K562 (cell line): ENCODE data around the gene TMEM176B. TPM values are rescaled to one million over a fixed set of nuclear protein-coding genes. Genes with fewer than 3 reads are reported as not detected.

Source experiments
- ATAC-seq: fragments of 200-7000 bp; cut with Tn5 transposase; 3 replicates; pipeline ENCODE4 v1.9.1; 2020; ENCODE audit warnings: moderate library complexity
- BruUV-seq: library from RNA; stranded (reverse); fragments of 400-500 nt; replicated peaks from 2 replicates; lab custom pipeline; 2021; lab: Mats Ljungman, UMichigan
- CTCF ChIA-PET: fragments of 300-600 bp; formaldehyde crosslinking; extraction: SDS; loops from one replicate; lab custom pipeline; 2021; ENCODE audit warnings: low intra/inter-chr PET ratio; lab: Yijun Ruan, JAX
- POLR2A ChIA-PET: fragments of 300-600, 350-650 bp; sonication (Branson Sonifier 250); formaldehyde crosslinking; extraction: SDS; loops from one replicate; lab custom pipeline; 2021; ENCODE audit warnings: antibody characterized with exemption, inconsistent platforms; lab: Yijun Ruan, JAX
- DNase-seq, 4 experiments: peaks; one replicate each; pipeline versions ENCODE4 v3.0.0 to v3.0.0-alpha.2; 2011 to 2018; ENCODE audit warnings: low spot score in 3 of 4, mixed read lengths in 3 of 4; ENCODE audit errors: extremely low read depth in 1 of 4
- FAIRE-seq: peaks from 2 replicates; lab custom pipeline; 2011; peaks lifted over from hg19 to GRCh38; lab: Jason Lieb, UNC
- H2AFZ ChIP-seq: 2 replicates; pipeline ENCODE4 v1.6.0; 2011; ENCODE audit warnings: low read depth, low read length, control low read depth, inconsistent platforms
- H3K27ac ChIP-seq: fragments of 200-600 bp; 3 replicates; pipeline ENCODE4 v1.8.0; 2011; ENCODE audit warnings: low read depth, mild to moderate bottlenecking, control low read depth, inconsistent platforms, low read length, moderate library complexity, mixed read lengths; ENCODE audit errors: extremely low read depth
- H3K27me3 ChIP-seq, 2 experiments: fragments of 300-600 bp in 1 of 2; 2 replicates in 1 of 2; 3 replicates in 1 of 2; pipeline versions ENCODE4 v1.6.0 to v1.8.0; 2011; ENCODE audit warnings: inconsistent platforms in 2 of 2, low read length in 2 of 2, mild to moderate bottlenecking in 1 of 2, mixed read lengths in 1 of 2, moderate library complexity in 1 of 2; ENCODE audit not compliant: control insufficient read depth in 2 of 2, insufficient read depth in 2 of 2
- H3K36me3 ChIP-seq: fragments of 300-600 bp; 3 replicates; pipeline ENCODE4 v1.8.0; 2011; ENCODE audit warnings: mild to moderate bottlenecking, low read length, inconsistent platforms; ENCODE audit not compliant: control insufficient read depth, insufficient read depth
- H3K4me1 ChIP-seq, 2 experiments: fragments of 200-600 bp in 1 of 2; replicated peaks in 1 of 2; 2 replicates in 1 of 2; 3 replicates in 1 of 2; pipeline versions ENCODE4 v1.5.1 to v1.8.0; 2011; ENCODE audit warnings: inconsistent platforms in 2 of 2, low read length in 2 of 2, mild to moderate bottlenecking in 1 of 2, mixed read lengths in 1 of 2, moderate library complexity in 1 of 2; ENCODE audit not compliant: control insufficient read depth in 2 of 2, insufficient read depth in 2 of 2
- H3K4me2 ChIP-seq: 2 replicates; pipeline ENCODE4 v1.6.1; 2011; ENCODE audit warnings: low read length, control low read depth, inconsistent platforms, mixed read lengths; ENCODE audit not compliant: insufficient read depth
- H3K4me3 ChIP-seq: fragments of 200-600 bp; sonication (generic), shearing (Covaris generic); 2 replicates; pipeline ENCODE4 v1.5.1; 2016; ENCODE audit warnings: control low read depth, inconsistent platforms
- H3K79me2 ChIP-seq: fragments of 200-600 bp; 3 replicates; pipeline ENCODE4 v1.8.0; 2011; ENCODE audit warnings: low read length, inconsistent platforms; ENCODE audit not compliant: control insufficient read depth, insufficient read depth
- H3K9ac ChIP-seq, 2 experiments: 2 replicates each; pipeline versions ENCODE4 v1.6.0 to v1.6.1; 2011; ENCODE audit warnings: low read depth in 2 of 2, low read length in 2 of 2, control low read depth in 1 of 2, inconsistent platforms in 1 of 2, mild to moderate bottlenecking in 1 of 2, mixed read lengths in 1 of 2; ENCODE audit not compliant: insufficient read depth in 1 of 2
- H3K9me1 ChIP-seq: one replicate; pipeline ENCODE4 v1.6.0; 2011; ENCODE audit warnings: inconsistent platforms, mild to moderate bottlenecking, low read length, moderate library complexity; ENCODE audit not compliant: control insufficient read depth, insufficient read depth
- H3K9me3 ChIP-seq: replicated peaks from 2 replicates; pipeline ENCODE4 v1.5.1; 2011; ENCODE audit warnings: low read depth, low read length, inconsistent platforms; ENCODE audit not compliant: control insufficient read depth, insufficient read depth
- H4K20me1 ChIP-seq: replicated peaks from 2 replicates; pipeline ENCODE4 v1.6.1; 2011; ENCODE audit warnings: low read length, inconsistent platforms, mixed read lengths; ENCODE audit not compliant: control insufficient read depth, insufficient read depth
- HIVEP1 ChIP-seq: fragments of 250-450 bp; sonication (Bioruptor Pico); IDR thresholded peaks from 2 replicates; pipeline ENCODE4 v1.4.0; 2020; ENCODE audit warnings: mild to moderate bottlenecking
- L3MBTL2 ChIP-seq: fragments of 450-650 bp; IDR thresholded peaks from 2 replicates; pipeline ENCODE4 v1.6.1; 2016; ENCODE audit warnings: mild to moderate bottlenecking, moderate library complexity
- NEUROD1 ChIP-seq: fragments of 150-350 bp; IDR thresholded peaks from 2 replicates; pipeline ENCODE4 v1.6.1; 2014; ENCODE audit warnings: borderline replicate concordance, low read length, low read depth; ENCODE audit not compliant: partially characterized antibody
- PYGO2 ChIP-seq: fragments of 450-650 bp; IDR thresholded peaks from 2 replicates; pipeline ENCODE4 v1.6.1; 2016; ENCODE audit warnings: mild to moderate bottlenecking, missing genetic modification characterization, moderate library complexity, missing compliant biosample characterization
- TOE1 ChIP-seq, 2 experiments: fragments of 450-650 bp in 1 of 2; sonication (generic) in 1 of 2; formaldehyde crosslinking in 1 of 2; IDR thresholded peaks; 2 replicates each; pipeline versions ENCODE4 v1.7.1 to v1.8.0; 2016 to 2022; ENCODE audit warnings: borderline replicate concordance in 2 of 2, mild to moderate bottlenecking in 2 of 2, antibody characterized with exemption in 1 of 2, inconsistent platforms in 1 of 2, low read depth in 1 of 2, missing genetic modification reagents in 1 of 2, moderate library complexity in 1 of 2
- ZNF717 ChIP-seq: fragments of 250-450 bp; sonication (Bioruptor Pico); IDR thresholded peaks from 2 replicates; pipeline ENCODE4 v1.5.0; 2021
- WGBS: fragments of 100-300 bp; shearing (Covaris generic); methylation state at CpG from one replicate; pipeline ENCODE4 v1.1.6; 2016; ENCODE audit warnings: low coverage, mixed read lengths; ENCODE audit not compliant: insufficient coverage; ENCODE audit errors: missing lambda C conversion rate; 5-methylcytosine and 5-hydroxymethylcytosine counted together
- in situ Hi-C: fragments of 300-500 bp; cut with MboI; formaldehyde crosslinking; loops from 4 replicates; pipeline ENCODE4 v1.15.0; 2018; ENCODE audit warnings: inconsistent platforms, mixed read lengths
- intact Hi-C: fragments of 100-400 bp; cut with micrococcal nuclease; formaldehyde crosslinking; loops from 2 replicates; pipeline ENCODE4 v1.14.2; 2022
- polyA plus RNA-seq, 8 experiments: library from polyadenylated mRNA; depleted of rRNA in 4 of 8; stranded (reverse) in 5 of 8; unstranded in 3 of 8; fragments of >200 nt; fragmentation: Nextera tagmentation in 2 of 8; fragmentation: Illumina TruSeq in 1 of 8; extraction: Ambion mirVana in 2 of 8; extraction: Trizol in 1 of 8; gene quantifications; 2 replicates each; pipeline versions ENCODE4 v1.2.1 to v1.2.3, GENCODE V29; 2011 to 2014; ENCODE audit warnings: inconsistent platforms in 1 of 8, missing spikeins in 1 of 8
- total RNA-seq, 7 experiments: library from RNA; depleted of rRNA in 6 of 7; stranded (reverse); fragments of >200 nt in 6 of 7; fragmentation: Illumina TruSeq in 2 of 7; extraction: Trizol in 2 of 7; gene quantifications; 2 replicates each; pipeline versions ENCODE4 v1.2.1 to v1.2.3, GENCODE V29; 2011 to 2021; ENCODE audit warnings: low replicate concordance in 1 of 7
- TF ChIP-seq, protein P1 (sequence below): fragments of 250-450 bp; sonication (Bioruptor Pico); IDR thresholded peaks from 2 replicates; pipeline ENCODE4 v1.8.0; 2022; ENCODE audit warnings: inconsistent platforms

Gene TMEM176B
- total and polyA plus RNA-seq, 9 of the 15 experiments (the other 6 are each of a cell fraction or from before 2014, with no cell fraction given): 0.19 to 0.60 TPM; not detected in 7

DNA sequence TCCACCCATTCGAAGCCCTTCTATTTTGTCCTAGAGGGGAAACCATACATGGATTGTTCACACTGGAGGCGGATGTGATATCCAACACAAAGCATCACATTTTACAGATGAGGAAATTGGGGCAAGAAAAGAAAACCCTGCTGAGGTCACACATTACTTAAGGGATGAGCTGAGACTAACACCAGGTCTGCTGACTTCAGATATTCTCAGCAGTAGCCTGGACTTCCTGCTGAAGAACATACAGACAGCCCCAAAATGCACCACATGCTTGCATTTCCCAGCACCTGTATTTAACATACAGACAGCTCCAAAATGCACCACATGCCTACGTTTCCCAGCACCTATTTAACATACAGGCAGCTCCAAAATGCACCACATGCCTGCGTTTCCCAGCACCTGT is 51.8 kb downstream of the TMEM176B start:
- TF ChIP-seq HIVEP1 (CRISPR knock-in tag) (no peak), TOE1 (IDR thresholded peaks at IDR 0.05; ENCODE audit: borderline replicate concordance) (no peak), TOE1 (CRISPR knock-in tag; IDR thresholded peaks at IDR 0.05; ENCODE audit: borderline replicate concordance, low read depth) (no peak), PYGO2 (no peak), NEUROD1 (no peak), ZNF717 (CRISPR knock-in tag) (no peak), L3MBTL2 (no peak)
- TF ChIP-seq, protein P1, sequence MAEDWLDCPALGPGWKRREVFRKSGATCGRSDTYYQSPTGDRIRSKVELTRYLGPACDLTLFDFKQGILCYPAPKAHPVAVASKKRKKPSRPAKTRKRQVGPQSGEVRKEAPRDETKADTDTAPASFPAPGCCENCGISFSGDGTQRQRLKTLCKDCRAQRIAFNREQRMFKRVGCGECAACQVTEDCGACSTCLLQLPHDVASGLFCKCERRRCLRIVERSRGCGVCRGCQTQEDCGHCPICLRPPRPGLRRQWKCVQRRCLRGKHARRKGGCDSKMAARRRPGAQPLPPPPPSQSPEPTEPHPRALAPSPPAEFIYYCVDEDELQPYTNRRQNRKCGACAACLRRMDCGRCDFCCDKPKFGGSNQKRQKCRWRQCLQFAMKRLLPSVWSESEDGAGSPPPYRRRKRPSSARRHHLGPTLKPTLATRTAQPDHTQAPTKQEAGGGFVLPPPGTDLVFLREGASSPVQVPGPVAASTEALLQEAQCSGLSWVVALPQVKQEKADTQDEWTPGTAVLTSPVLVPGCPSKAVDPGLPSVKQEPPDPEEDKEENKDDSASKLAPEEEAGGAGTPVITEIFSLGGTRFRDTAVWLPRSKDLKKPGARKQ (CRISPR knock-in tag): no peak
- Histone ChIP-seq H3K4me2 (no peak overlapping the region), H2AFZ (no peak overlapping the region), H3K9me1 (no peaks in the 10 kb centered on the region), H3K27ac (no peak overlapping the region), H3K9me3 (no peaks in the 10 kb centered on the region), H3K9ac (no peak overlapping the region), H4K20me1 (peaks cover 5% of the 10 kb centered on the region; the same call in 1 of the 2 replicates), H3K79me2 (no peaks in the 10 kb centered on the region), H3K36me3 (no peaks in the 10 kb centered on the region), H3K27me3 (peaks cover 19 to 36% of the 10 kb centered on the region in 2 experiments), H3K4me1 (no peaks in the 10 kb centered on the region), H3K4me3 (no peak overlapping the region)
- 0% methylated on average over 4 of the region's 4 CpGs for WGBS
- CTCF ChIA-PET: no interaction called here
- DNase-seq (no peak), FAIRE-seq (no peak), ATAC-seq (no peak)
- POLR2A ChIA-PET: interaction anchor here (0.6 to 1.3 kb wide), 5 partner anchors 21 to 94 kb away, joined by 3 to 4 read pairs (median 3); no protein-coding TSS in a partner anchor
- intact Hi-C loops: no loop called here
- no TSS peak for BruUV-seq
- in situ Hi-C loops: no loop called here
